Thoracic aorta (tissue), 2 donors: Measurements from ENCODE around the gene AMDHD1. TPM values are rescaled to one million over a fixed set of nuclear protein-coding genes. Genes with fewer than 3 reads are reported as not detected.
"Not testable (repeated sequence)": the region's sequence is repeated elsewhere in the genome, so short reads cannot be mapped to it uniquely, and the experiment has no call there.

Experiments used
- ATAC-seq: fragments of 150-250 bp; one replicate; pipeline ENCODE4 v1.8.0; 2017; ENCODE audit warnings: low read depth; ENCODE audit not compliant: insufficient number of reproducible peaks, low FRiP score
- DNase-seq: peaks from one replicate; pipeline ENCODE4 v3.0.0-alpha.2; 2020; ENCODE audit warnings: low spot score
- H3K27ac ChIP-seq, 2 donors: fragments of 200-600 bp; sonication (generic); 1 replicate in 1 of 2; 2 replicates in 1 of 2; pipeline ENCODE4 v1.5.1; 2016; ENCODE audit warnings: mild to moderate bottlenecking in 2 of 2, moderate library complexity in 2 of 2
- H3K27me3 ChIP-seq: fragments of 200-600 bp; sonication (generic); replicated peaks from 2 replicates; pipeline ENCODE4 v1.6.0; 2016; ENCODE audit warnings: mild to moderate bottlenecking; ENCODE audit not compliant: insufficient read depth
- H3K36me3 ChIP-seq: fragments of 200-600 bp; sonication (generic); one replicate; pipeline ENCODE4 v1.5.1; 2016
- H3K4me1 ChIP-seq, 2 donors: fragments of 200-600 bp; sonication (generic); 1 replicate in 1 of 2; 2 replicates in 1 of 2; pipeline versions ENCODE4 v1.5.1 to v1.6.0; 2016; ENCODE audit warnings: low read depth in 2 of 2, mild to moderate bottlenecking in 1 of 2; ENCODE audit not compliant: control insufficient read depth in 1 of 2
- H3K4me3 ChIP-seq: fragments of 200-600 bp; sonication (generic); 2 replicates; pipeline ENCODE4 v1.5.1; 2016; ENCODE audit warnings: mild to moderate bottlenecking
- H3K9me3 ChIP-seq: fragments of 200-600 bp; sonication (generic); 2 replicates; pipeline ENCODE4 v1.5.1; 2016
- CTCF ChIP-seq: fragments of 200-600 bp; sonication (generic); IDR thresholded peaks from one replicate; pipeline ENCODE4 v1.5.1; 2019; ENCODE audit warnings: antibody characterized with exemption
- total RNA-seq, 2 donors: library from RNA; depleted of rRNA; stranded (reverse); fragments of >200 nt; gene quantifications; one replicate each; pipeline versions ENCODE4 v1.1.0 to v1.2.3, GENCODE V29; 2016

Gene AMDHD1
- total RNA-seq, 2 donors from 2014 or later: 6.8 TPM; not detected in 1

GRCh38 chr12:95963096-95963495 lies 20.0 kb downstream of the AMDHD1 start:
- H3K27me3 ChIP-seq: no peaks in the 10 kb centered on the region

GRCh38 chr12:95966287-95966870 lies 23.2 kb downstream of the AMDHD1 start:
- no peak for TF ChIP-seq CTCF
- H3K36me3 ChIP-seq: no peaks in the 10 kb centered on the region
- H3K27ac ChIP-seq: no peak overlapping the region
- no peak overlapping the region for H3K4me3 ChIP-seq
- no peaks in the 10 kb centered on the region for H3K4me1 ChIP-seq
- H3K9me3 ChIP-seq: no peaks in the 10 kb centered on the region
- no peak for ATAC-seq
- no peak for DNase-seq
- no peaks in the 10 kb centered on the region for H3K27me3 ChIP-seq

More at GRCh38 chr12:95963096-95963495, 20.0 kb downstream of the AMDHD1 start:
- no peak for ATAC-seq
- Histone ChIP-seq H3K36me3 (no peaks in the 10 kb centered on the region), H3K4me3 (no peak overlapping the region), H3K4me1 (no peaks in the 10 kb centered on the region), H3K27ac (no peak overlapping the region), H3K9me3 (no peaks in the 10 kb centered on the region)
- DNase-seq: no peak
- TF ChIP-seq CTCF: no peak

GRCh38 chr12:95967301-95967700 lies 24.2 kb downstream of the AMDHD1 start:
- Histone ChIP-seq H3K36me3 (no peaks in the 10 kb centered on the region), H3K4me3 (no peak overlapping the region), H3K9me3 (no peaks in the 10 kb centered on the region), H3K4me1 (no peaks in the 10 kb centered on the region), H3K27me3 (no peaks in the 10 kb centered on the region), H3K27ac (no peak overlapping the region)
- ATAC-seq (no peak), DNase-seq (no peak)
- TF ChIP-seq CTCF: no peak

GRCh38 chr12:95969116-95969515 lies 26.0 kb downstream of the AMDHD1 start:
- not testable (repeated sequence) for H3K27ac ChIP-seq, DNase-seq, ATAC-seq, H3K4me3 ChIP-seq, H3K36me3 ChIP-seq, H3K4me1 ChIP-seq, H3K9me3 ChIP-seq, H3K27me3 ChIP-seq

- H3K4me3 ChIP-seq: no peak overlapping the region
- H3K9me3 ChIP-seq: no peaks in the 10 kb centered on the region
- H3K4me1 ChIP-seq: no peaks in the 10 kb centered on the region
- H3K27ac ChIP-seq: no peak overlapping the region
- TF ChIP-seq CTCF: no peak
- no peaks in the 10 kb centered on the region for H3K36me3 ChIP-seq
- no peak for DNase-seq
- no peak for ATAC-seq
- no peaks in the 10 kb centered on the region for H3K27me3 ChIP-seq
Observed at GRCh38 chr12:95970905-95971304, 27.8 kb downstream of the AMDHD1 start.
